Measurements from ENCODE around the gene CDH6. TPM values are rescaled to one million over a fixed set of nuclear protein-coding genes. Genes with fewer than 3 reads are reported as not detected.

The CDH6 gene
- total RNA-seq, 1 experiment from 2014 or later = 2.3 TPM

DNA sequence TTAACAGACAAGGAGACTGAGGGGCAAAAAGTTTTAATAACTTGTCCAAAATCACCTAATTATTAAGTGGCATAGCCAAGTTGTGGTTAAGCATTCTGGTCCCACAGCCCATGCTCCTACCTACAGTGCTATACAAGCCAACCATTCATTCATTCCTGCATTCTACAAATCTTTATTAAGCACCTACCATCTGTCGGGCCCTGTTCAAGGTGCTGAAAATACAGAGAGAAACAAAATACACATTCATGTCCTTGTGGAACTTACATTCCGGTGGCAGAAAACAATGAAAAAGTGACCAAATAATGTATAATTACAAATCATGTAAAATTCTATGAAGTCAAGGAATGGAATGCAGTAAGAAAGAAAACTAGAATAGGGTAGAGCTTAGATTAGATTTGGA, 27.8 kb upstream of the CDH6 start:
- TF ChIP-seq, protein P1, sequence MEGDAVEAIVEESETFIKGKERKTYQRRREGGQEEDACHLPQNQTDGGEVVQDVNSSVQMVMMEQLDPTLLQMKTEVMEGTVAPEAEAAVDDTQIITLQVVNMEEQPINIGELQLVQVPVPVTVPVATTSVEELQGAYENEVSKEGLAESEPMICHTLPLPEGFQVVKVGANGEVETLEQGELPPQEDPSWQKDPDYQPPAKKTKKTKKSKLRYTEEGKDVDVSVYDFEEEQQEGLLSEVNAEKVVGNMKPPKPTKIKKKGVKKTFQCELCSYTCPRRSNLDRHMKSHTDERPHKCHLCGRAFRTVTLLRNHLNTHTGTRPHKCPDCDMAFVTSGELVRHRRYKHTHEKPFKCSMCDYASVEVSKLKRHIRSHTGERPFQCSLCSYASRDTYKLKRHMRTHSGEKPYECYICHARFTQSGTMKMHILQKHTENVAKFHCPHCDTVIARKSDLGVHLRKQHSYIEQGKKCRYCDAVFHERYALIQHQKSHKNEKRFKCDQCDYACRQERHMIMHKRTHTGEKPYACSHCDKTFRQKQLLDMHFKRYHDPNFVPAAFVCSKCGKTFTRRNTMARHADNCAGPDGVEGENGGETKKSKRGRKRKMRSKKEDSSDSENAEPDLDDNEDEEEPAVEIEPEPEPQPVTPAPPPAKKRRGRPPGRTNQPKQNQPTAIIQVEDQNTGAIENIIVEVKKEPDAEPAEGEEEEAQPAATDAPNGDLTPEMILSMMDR (IDR thresholded peaks at IDR 0.05; ENCODE audit: unreplicated experiment) = no peak
- Mint-ChIP-seq H3K9me3 (ENCODE audit: low read depth, unreplicated experiment) (peaks cover 3% of the 10 kb centered on the region), H3K27me3 (ENCODE audit: unreplicated experiment) (no peaks in the 10 kb centered on the region), H3K4me1 (ENCODE audit: low read depth, unreplicated experiment) (no peaks in the 10 kb centered on the region), H3K27ac (ENCODE audit: unreplicated experiment) (no peak overlapping the region), H3K36me3 (ENCODE audit: insufficient read depth, unreplicated experiment) (no peaks in the 10 kb centered on the region), H3K4me3 (ENCODE audit: low read depth, unreplicated experiment) (no peak overlapping the region)
- intact Hi-C loops (cut with micrococcal nuclease; ENCODE audit: unreplicated experiment) = no loop called here
- DNase-seq = no peak
- CTCF ChIA-PET = no interaction called here
- BruUV-seq (replicated peaks) = no TSS peak

GRCh38 chr5:31169379-31169778, 24.1 kb upstream of the CDH6 start:
- DNase-seq = no peak
- no peaks in the 10 kb centered on the region for H3K4me1 Mint-ChIP-seq (ENCODE audit: low read depth, unreplicated experiment)
- H3K27me3 Mint-ChIP-seq (ENCODE audit: unreplicated experiment) = no peaks in the 10 kb centered on the region
- CTCF ChIA-PET = no interaction called here
- H3K36me3 Mint-ChIP-seq (ENCODE audit: insufficient read depth, unreplicated experiment) = no peaks in the 10 kb centered on the region
- BruUV-seq (replicated peaks) = no TSS peak
- H3K9me3 Mint-ChIP-seq (ENCODE audit: low read depth, unreplicated experiment) = peaks cover 3% of the 10 kb centered on the region
- intact Hi-C loops (cut with micrococcal nuclease; ENCODE audit: unreplicated experiment) = no loop called here
- no peak overlapping the region for H3K4me3 Mint-ChIP-seq (ENCODE audit: low read depth, unreplicated experiment)
- H3K27ac Mint-ChIP-seq (ENCODE audit: unreplicated experiment) = no peak overlapping the region
- TF ChIP-seq, protein P1 (IDR thresholded peaks at IDR 0.05; ENCODE audit: unreplicated experiment) = no peak

- CTCF ChIA-PET = no interaction called here
- Mint-ChIP-seq H3K27ac (ENCODE audit: unreplicated experiment) (no peak overlapping the region), H3K36me3 (ENCODE audit: insufficient read depth, unreplicated experiment) (no peaks in the 10 kb centered on the region), H3K4me3 (ENCODE audit: low read depth, unreplicated experiment) (no peak overlapping the region), H3K27me3 (ENCODE audit: unreplicated experiment) (no peaks in the 10 kb centered on the region), H3K9me3 (ENCODE audit: low read depth, unreplicated experiment) (peaks cover 3% of the 10 kb centered on the region), H3K4me1 (ENCODE audit: low read depth, unreplicated experiment) (no peaks in the 10 kb centered on the region)
- TF ChIP-seq, protein P1 (IDR thresholded peaks at IDR 0.05; ENCODE audit: unreplicated experiment) = no peak
- no peak for DNase-seq
- intact Hi-C loops (cut with micrococcal nuclease; ENCODE audit: unreplicated experiment) = no loop called here
- BruUV-seq (replicated peaks) = no TSS peak
These were observed 20.6 kb upstream of the CDH6 start for GRCh38 chr5:31172881-31173280.

DNA sequence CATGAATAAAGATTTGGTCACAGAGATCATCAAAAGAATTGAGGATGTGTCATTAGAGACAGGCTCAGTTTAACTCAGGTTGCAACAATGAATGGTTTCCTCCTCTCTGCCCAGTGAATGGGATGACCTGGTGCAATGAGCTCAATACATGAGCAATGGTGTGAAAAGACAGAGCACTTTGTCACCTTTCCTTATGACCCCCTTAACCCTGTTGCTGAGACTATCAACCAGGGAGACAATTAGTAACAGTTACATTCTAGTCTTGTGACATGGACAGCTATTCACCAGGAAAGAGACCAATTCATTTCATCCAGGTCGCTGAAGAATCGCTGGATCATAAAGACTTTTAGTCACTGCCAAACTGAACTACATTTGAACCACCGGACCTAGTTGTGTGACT, 19.9 kb upstream of the CDH6 start:
- no peak overlapping the region for H3K4me3 Mint-ChIP-seq (ENCODE audit: low read depth, unreplicated experiment)
- intact Hi-C loops (cut with micrococcal nuclease; ENCODE audit: unreplicated experiment) = no loop called here
- no TSS peak for BruUV-seq (replicated peaks)
- H3K4me1 Mint-ChIP-seq (ENCODE audit: low read depth, unreplicated experiment) = no peaks in the 10 kb centered on the region
- no peak for DNase-seq
- TF ChIP-seq, protein P1 (IDR thresholded peaks at IDR 0.05; ENCODE audit: unreplicated experiment) = no peak
- CTCF ChIA-PET = no interaction called here
- H3K36me3 Mint-ChIP-seq (ENCODE audit: insufficient read depth, unreplicated experiment) = no peaks in the 10 kb centered on the region
- H3K27me3 Mint-ChIP-seq (ENCODE audit: unreplicated experiment) = no peaks in the 10 kb centered on the region
- no peak overlapping the region for H3K27ac Mint-ChIP-seq (ENCODE audit: unreplicated experiment)
- H3K9me3 Mint-ChIP-seq (ENCODE audit: low read depth, unreplicated experiment) = peaks cover 3% of the 10 kb centered on the region
